DMS 273 (cell line): ENCODE results near the gene PPP1R1B.

Source experiments
- DNase-seq: peaks from one replicate; lab custom pipeline; 2025; ENCODE audit not compliant: unreplicated experiment; lab: John Stamatoyannopoulos, UW

The PPP1R1B gene

DNA sequence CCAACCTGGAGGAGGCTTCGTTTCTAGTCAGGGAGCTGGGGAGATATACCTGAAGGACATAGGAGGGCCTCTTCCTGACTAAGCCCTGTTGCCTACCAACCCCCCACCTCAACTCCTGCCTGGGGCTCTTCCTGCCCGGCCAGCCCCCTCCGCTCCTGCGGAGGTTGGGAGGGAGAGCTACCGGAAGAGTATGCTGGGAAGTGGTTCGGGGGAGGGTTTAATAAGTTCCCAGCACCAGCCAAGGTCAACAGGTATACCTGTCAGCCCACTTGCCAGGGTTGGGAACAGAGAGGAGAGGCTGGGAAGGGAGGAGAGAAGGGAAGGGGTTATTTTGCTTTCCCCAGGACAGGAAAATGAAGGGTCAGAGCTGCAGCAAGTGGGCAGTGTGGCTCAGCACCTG is 4.7 kb downstream of the PPP1R1B start:
- no peak for DNase-seq

DNA sequence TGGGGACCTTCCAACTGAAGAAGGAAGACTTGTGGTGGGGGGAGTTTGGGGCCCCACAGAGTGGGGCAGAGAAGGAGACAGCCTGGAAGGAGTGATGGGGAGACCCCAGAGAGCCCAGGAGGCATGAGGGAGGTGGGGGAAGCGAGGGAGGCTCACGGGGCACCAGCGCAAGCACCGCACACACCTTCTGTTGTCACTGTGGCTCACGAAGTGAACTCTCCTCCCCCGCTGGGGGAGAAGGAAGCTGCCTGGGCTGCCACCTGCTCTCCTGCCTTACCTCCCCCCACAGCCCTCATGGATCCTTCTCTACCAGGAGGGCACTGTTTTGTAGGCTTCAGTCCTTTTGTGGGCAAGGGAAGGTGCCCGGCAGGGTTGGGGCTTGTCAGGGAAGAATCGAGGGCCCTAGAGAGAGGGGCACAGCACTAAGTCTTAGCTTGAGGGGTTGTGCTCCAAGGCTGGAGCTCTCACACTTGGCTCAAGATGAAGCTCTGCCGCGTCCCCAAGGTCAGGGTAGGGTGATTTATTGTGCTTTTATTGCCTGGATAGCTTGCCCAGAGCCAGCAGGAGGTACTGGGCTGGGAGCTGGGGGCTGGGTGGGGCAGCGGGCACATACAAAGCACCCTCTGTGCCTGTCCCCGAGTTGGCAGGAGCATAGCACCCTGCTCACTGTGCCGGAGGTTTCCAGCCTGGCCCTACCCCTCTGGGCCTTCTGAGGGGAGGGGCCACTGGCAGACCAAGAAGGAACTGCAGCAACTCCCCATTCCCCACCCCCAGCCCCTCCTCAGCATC is 5.6 kb downstream of the PPP1R1B start:
- peak; percentile 64 for DNase-seq

DNA sequence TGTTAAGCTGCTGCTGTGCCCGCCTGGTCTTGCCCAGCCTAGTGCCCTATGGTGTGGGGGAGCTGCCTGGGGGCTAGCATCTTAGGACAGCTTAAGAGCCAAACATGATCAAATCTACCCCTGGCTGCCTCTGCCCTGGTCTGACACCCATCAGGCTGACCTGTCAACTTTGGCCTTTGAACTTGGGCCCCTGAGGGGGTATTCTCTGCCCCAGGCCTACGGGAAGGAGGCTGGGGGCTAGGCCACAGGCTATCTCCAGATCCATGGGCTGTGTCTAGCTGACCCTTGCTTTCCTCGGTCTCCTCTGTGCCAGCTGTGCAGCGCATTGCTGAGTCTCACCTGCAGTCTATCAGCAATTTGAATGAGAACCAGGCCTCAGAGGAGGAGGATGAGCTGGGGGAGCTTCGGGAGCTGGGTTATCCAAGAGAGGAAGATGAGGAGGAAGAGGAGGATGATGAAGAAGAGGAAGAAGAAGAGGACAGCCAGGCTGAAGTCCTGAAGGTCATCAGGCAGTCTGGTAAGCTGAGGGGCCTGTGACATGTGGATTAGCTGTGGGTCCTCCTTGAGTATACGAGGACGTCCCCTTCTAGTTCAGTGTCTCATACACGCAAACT is 6.9 kb downstream of the PPP1R1B start:
- DNase-seq, result no peak

DNA sequence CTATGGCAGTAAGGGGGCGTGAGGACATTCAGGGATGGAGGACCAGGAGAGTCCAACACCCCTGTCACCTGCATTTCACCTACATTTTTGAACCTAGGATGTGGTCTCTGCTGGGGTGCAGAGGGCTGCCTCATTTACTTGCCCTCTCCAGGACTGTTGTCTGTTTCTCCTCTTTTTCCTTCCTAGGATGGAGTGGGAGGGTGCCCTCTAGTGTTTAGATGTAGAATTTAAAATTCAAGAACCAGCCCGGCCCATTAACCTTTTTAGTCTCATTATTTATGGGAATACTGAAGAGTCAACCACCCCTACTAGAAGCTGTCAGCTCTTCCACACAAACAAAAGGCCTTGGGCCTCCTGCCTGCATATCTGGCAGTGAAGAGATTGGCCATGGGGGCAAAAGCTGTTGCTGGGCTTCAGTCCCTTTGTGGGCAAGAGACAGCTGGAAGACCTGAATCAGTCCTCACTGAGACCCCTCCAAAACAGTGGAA is 7.7 kb downstream of the PPP1R1B start:
- DNase-seq, result peak; percentile 80

DNA sequence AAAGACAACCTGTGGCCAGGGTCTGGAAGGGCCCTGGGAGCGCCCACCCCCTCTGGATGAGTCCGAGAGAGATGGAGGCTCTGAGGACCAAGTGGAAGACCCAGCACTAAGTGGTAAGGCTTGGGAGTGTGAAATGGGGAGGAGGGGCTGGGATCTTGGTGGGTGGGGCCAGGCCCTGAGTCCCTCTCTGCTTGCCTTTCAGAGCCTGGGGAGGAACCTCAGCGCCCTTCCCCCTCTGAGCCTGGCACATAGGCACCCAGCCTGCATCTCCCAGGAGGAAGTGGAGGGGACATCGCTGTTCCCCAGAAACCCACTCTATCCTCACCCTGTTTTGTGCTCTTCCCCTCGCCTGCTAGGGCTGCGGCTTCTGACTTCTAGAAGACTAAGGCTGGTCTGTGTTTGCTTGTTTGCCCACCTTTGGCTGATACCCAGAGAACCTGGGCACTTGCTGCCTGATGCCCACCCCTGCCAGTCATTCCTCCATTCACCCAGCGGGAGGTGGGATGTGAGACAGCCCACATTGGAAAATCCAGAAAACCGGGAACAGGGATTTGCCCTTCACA is 8.9 kb downstream of the PPP1R1B start:
- no peak for DNase-seq

DNA sequence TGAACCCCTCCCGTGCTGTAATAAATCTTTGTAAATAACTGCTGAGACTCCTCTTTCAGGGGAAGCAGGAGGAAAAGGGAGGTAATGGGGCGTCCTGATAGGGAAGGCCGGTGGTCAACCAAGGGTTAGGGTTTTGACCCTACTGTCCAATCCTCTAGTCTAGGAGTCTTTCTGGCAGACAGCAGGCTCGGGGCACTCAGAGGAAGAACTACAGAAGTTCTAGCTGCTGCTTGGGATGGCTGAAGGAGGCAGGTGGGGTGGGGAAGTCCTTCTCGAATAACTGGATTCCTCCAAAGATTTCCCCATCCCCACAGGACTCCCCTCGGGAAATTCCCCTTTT is 9.8 kb downstream of the PPP1R1B start:
- DNase-seq, result no peak

DNA sequence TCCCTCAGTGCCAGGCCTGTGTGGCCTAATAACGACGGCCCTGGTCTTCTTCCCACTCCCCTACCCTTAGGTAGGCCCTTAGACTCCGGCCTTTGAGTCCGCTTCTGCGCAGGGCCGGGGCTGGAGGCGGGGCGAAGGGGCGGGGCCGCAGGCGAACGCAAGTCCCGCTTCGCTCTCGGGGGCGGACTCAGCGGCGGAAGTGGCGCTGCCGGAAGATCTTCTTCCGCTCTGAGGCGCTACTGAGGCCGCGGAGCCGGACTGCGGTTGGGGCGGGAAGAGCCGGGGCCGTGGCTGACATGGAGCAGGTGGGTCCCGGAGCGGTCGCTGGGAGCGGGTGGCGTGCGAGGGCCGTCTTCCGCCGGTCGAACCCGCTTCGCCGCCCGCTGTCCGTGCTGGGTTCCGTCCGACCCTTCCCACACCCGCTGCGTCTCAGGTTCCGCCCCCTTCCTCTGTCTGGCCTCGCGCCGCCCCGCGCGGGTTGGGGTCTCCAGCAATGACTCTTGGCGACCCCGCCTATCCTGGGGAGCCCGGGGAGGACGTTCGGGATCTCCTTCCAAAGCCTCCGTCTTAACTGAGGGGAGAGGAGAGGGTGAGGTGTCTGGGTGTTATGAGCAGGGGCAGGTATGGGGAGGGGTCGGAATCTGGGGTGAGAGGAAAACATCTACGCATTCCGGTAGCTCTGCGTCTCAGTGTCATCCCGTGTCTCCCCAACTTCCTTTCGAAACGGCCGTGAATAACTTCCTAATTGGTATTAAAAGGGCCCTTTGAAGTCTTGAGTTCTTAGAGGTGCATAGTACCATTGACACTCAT is 10.4 kb downstream of the PPP1R1B start, which contains the start of gene STARD3:
TSS of gene STARD3 (plus strand) at position 218 of the 810 bp plus-strand sequence. CDS start 16,388 bp downstream, outside the sequence.
- DNase-seq, result peak; percentile 95

DNA sequence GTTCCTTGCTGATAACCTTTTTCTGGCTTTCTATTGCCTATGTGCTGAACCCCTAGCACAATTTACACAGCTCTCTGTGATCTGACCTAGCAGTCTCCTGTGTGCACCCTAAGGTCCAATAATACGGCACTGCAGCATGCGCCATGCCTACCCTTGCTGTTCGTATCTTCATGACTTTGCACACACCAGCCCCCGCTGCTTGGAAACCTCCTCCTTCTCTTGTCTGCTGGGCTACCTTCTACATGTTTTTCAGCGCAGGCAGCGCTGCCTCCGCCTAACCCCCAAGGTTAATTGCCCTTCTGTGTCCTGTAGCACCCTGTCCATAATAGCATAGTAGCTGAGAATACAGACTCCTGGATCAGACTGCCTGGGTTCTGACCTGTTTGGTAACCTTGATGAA is 11.6 kb downstream of the PPP1R1B start:
- DNase-seq, result no peak

DNA sequence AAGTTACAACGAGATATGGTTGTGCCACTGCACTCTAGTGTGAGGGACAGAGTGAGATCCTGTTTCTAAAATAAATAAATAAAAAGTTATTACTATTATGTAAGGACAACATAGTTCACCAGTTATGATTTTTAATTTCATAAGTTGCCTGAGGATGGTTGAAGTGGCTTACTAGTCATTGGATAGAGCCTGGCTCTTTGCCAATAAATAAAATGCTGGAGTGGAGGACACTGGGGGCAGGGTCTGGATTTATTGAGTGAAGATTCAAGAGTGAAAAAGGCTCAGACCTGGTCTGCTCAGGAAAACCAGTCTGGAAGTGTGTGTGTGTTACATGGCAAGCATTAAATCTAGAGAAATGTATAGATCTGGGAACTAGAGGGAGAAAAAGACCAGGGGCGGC is 12.3 kb downstream of the PPP1R1B start:
- no peak for DNase-seq

DNA sequence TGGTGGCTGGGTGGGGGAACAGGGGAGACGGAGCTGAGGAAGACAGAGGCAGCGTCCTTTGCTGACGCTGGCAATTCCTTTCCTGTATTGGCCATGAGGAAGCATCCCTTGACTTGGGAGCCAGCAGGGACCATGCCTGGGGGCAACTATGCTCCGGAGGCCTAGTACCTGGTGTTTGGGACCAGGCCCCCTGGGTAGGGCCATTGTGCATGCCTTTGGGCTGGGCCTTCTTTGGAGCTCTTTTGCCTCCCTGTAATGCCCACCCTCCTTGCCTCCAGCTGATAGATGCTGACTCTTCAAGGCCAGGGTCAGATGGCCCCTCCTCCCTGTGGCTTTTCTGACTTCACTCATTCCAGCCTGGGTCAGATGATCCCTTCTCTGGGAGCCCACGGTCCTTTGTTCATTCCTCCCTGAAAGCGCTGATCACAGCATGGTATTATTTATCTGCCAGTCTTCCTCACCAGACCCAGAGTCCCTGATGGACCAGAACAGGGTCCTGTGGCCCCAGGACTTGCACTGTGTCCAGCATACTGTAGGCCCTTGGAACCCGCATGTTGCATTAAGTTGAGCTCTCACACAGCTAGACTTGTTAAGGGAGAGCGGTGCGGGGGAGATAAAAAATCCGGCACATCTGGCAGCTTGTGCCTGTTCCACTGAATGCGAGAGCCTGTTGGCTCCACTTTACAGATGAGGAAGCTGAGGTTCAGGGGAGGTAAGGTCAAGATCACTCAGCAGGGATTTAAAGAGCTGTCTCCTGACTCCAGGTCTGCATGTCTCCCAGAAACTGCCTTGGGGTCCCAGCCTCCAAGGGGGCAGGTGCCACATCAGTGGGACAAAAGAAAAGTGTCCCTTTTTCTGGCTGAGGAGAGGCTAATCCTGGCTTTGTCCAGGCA is 13.1 kb downstream of the PPP1R1B start:
- no peak for DNase-seq

DNA sequence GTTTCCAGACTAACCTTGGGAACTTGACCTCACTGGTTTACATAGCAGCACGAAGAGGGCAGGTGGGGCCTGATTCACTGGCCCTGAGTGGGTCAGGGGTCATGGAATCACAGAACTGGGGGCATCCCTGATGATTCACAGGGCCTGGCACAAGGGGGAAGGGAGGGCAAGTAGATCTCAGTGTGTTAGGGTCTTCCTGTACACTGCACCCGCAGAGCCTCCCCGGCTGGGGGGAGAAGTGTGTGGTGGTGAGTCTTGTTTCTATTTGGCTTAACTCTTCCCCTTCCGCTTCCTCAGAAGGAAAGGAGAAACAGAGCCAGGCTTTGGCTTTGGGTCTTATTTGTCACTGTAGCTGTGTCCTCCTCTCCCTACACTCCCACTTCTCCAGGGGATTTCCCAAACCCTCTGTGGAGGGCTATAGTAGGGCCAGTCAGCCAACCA is 13.9 kb downstream of the PPP1R1B start:
- no peak for DNase-seq

DNA sequence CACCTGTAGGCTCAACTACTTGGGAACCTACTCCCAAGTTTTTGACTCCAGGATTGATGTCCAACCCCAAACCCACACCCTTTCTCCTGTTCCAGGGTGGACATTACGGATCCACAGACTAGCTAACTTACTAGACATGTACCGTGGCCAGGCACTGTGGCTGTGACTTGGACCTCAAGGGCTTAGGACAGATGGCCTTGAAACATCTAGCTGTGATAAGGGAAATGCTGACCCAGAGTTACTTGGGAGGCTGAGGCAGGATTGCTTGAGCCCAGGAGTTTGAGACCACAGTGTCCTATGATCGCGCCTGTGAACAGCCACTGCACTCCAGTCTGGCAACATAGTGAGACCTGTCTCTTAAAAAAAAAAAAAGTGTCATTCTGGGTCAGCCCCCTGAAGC is 14.3 kb downstream of the PPP1R1B start:
- no peak for DNase-seq

DNA sequence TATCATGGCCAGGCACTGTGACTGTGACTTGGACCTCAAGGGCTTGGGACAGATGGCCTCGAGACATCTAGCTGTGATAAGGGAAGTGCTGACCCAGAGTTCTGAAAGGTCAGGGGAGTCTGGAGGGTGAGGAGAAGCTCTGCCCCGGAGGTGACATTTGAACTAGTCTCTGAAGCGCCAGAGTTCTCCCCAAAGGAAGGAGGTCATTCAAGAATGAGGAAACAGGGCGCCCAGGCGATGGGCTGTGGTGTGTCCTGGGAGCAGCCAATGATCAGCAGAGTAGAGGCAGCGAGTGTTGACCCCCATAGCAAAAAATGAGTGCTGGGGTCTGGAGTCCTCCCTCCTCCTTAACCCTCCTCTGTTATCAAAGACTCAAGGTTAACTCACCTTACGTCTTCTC is 15.1 kb downstream of the PPP1R1B start:
- DNase-seq, result no peak

DNA sequence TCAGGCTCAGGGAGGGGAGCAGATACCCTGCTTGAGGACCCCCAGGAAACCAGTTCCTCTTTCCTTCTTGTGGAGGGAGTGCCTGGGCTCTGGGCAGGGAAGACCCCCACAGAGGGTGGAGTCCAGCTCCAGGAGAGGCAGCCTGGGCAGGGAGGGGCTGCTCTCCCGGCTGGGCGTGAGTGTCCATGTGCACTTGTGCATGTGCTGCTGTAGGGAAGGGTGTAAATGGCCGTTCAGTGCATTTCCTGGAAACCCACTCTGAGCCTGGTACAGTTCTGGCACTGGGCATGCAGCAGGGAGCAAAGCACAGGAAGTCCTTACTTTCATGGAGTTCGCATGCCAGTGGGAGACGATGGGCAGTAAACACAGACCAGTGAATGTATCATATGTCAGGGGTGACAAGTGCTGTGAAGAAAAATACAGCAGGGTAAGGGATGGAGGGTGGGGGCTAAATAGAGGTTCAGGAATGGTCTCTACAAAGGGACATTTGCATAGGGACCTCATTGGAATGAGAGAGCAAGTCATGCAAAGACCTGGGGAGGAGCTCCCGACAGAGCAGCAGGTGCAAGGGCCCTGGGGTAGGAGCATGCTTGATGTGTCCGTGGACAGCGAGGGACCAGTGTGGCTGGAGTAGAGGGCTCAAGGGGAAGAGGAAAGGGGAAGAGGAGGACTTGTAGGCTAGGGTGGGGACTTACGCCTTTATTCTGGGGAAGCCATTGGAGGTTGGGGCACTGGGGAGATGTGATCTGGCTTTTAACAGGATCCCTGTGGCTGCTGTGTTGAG is 15.7 kb downstream of the PPP1R1B start:
- no peak for DNase-seq

DNA sequence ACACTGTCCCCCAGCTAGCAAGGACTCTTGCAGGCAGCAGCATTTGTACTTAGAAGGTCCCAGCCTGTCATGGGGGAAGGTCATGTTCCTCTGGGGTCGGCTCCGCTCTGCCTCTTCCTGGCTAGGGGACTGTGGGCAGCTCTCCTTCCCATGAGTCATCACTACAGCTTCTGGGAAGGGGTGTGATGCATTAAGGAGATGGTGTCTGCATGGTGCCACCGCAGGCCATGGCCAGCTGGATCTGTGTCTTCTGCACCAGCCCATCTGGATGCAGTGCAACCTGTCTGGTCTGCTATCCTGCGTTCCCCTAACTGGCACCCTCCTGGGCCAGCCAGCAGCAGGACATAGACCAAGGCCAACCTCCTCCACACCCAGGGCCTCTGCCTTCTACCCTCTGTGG is 16.5 kb downstream of the PPP1R1B start:
- DNase-seq, result no peak

DNA sequence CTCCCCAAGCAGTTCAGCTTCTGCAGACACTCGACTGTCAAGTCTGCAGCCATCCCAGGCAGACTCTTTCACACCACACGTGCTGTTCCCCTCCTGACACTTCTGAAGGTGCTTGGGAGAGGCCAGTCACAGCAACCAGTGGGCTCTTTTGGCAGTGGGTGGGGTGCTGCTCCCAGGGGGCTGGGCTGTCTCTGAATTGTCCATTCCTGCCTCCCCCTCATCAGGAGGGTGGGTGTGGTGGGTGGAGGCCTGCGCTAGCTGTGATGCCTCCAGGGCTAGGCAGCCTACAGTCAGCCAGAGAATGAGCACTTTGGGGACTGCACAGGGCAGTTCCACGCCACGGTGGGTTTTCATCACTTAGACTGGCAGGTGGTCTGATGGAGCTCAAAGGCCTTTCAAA is 20.5 kb downstream of the PPP1R1B start:
- DNase-seq, result no peak

DNA sequence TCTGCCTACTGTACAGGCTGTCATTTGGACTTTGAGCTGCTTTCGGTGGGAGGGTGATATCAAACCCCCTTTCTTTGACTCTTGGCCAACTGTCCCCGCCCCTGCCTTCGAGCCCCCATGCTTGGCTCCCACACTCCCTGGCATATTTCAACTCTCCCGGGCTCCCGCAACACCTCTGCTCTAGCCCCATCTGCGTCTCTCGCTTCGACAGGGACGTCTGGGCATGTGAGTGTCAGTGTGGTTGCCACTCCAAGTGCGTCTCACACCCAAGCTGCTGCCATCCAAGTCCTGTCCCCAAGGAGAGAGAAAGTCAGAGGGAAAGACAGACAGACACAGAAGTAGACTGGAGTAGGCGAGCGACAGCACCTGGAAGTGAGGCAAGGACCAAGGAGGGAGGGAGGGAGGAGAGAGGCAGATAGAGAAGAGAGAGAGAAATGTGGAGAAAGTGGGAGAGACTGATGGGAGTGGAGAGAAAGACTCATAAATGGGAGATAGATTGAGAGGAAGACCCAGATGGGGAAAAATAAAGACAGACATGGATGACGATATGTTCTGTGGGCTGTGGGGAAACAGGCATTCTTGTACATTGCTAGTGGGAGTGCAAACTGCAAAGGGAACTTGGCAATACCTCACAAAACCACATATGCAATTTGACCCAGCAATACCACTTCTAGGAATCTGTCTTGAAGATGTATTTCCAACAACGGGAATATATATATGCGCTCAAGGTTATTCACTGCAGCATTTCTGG is 22.0 kb downstream of the PPP1R1B start:
- DNase-seq, result no peak

DNA sequence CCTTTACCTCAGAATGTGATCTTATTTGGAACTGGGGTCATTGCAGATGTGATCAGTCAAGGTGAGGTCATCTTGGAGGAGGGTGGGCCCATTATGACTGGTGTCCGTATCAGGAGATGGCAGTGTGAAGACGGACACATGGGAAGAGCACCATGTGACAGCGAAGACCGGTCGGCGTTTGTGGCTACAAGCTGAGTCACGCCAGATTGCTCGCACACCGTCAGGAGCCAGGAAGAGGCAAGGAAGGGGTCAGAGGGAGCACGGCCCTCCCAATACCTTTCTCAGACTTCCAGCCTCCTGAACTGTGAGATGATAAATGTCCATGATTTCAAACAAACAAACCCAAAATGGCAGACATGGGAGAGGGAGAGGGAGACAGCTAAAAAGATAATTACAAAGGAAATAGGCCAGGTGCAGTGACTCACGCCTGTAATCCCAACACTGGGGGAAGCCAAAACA is 23.4 kb downstream of the PPP1R1B start:
- no peak for DNase-seq
